HG02943 (cell line): ENCODE data around the gene ADAMTSL1.

Experiments used
- ATAC-seq: cut with Tn5 transposase; IDR thresholded peaks from one replicate; pipeline ENCODE4 v1.9.1; 2021; ENCODE audit warnings: mild to moderate bottlenecking, low read depth, moderate library complexity; ENCODE audit not compliant: unreplicated experiment

Gene ADAMTSL1

DNA sequence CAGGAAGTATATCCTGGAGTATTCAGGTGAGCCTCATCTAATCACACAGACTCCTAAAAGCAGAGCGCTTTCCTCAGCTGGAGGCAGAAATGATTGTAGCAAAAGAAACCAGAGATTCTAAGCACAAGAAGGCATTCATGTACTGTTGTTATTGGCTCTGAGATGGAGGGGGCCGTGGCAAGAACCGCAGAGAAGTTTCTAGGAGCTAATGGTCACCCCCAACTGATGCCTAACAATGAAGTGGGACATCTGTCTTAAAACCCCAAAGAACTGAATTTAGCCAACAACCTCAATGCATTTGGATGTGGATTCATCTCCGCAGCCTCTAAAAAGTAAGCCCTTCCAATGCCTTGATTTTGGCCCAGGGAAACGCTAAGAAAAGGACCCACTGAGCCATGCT lies 76.3 kb downstream of the ADAMTSL1 start:
- no peak for ATAC-seq

DNA sequence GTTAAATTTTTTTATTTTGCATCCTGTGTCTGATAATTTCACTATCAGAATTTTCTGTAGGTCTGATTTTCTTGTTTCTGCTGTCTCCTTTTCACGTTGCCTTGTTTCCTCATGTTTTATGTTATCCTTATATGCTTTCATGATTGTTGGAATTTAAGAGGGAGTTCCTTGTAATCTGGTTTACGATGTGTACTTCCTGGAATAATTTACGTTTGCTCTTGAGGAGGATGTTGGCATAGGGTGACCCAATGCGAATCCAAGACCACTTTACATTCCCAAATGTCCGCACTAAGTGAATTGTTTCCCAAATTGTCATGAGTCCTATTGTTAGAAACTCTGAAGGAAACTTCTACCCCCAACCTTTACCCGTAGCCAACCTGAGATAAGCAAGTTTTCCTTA lies 80.3 kb downstream of the ADAMTSL1 start:
- no peak for ATAC-seq

DNA sequence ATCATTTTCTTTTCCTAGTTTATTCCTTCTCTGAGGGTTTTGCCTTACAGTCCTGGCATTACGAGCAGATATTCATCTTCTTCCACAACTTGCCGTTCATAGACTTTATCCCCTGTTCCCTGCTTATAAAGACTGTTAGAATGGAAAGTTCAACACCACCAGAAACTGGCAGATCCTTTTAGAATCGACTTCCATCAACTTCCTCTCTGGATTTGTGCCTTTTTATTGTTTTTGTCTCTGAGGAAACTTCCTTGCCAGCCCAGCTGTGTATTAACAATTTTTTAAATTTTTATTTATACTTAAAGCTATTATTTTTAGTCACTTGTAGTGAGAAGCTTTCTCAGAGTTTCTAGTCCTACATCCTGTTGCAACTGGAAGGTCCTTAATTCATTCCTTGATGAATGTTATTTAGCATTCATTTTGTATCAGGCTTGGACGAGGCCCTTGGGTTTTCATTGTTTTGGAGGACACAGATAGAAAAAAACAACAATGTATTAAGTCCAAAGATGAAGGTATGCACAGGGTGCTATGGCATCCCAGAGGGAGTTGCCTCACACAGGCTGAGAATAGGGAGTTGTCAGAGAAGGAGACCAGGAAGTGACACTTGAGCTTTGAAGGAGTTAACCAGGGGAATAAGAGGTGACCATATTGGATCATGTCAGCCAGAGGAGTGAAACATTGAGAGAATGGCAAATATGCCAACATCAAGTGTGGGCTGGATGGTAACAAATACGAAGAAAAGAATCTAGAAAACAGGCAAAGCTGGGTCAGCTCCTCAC lies 81.3 kb downstream of the ADAMTSL1 start:
- no peak for ATAC-seq

DNA sequence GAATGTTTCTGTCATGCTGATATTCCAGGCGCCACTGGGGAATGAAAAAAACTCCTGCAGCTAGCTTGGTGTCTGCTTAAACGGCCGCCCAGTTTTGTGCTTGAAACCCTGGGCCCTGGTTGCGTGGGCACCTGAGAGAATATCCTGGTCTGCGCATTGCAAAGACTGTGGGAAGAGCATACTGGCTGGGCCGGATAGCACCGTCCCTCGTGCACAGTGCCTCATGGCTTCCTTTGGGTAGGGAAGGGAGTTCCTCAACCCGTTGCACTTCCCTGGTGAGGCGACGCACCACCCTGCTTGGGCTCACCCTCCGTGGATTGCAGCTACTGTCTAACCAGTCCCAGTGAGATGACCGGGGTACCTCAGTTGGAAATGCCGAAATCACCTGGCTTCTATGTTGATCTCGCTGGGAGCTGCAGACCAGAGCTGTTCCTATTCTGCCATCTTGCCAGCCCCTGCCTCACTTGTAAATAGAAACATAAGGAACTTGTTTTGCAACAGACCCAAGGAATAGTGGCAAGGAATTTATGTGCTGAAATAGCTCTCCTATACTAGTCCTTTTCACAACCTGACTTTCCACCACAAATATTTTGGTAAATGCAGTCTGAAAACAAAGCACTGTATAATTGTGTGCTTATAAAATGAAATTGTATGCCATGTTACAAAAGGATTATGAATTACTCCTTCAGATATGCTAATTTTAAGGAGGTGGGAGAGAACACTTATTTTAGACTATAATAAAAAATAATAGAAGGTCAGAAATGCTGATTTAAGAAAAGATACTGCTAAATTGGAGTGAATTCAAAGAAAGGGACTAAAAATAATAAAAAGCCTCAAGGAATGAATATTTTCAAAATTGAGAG lies 90.3 kb downstream of the ADAMTSL1 start:
- no peak for ATAC-seq

GRCh38 chr9:18566121-18566520 lies 92.2 kb downstream of the ADAMTSL1 start:
- ATAC-seq, result no peak

DNA sequence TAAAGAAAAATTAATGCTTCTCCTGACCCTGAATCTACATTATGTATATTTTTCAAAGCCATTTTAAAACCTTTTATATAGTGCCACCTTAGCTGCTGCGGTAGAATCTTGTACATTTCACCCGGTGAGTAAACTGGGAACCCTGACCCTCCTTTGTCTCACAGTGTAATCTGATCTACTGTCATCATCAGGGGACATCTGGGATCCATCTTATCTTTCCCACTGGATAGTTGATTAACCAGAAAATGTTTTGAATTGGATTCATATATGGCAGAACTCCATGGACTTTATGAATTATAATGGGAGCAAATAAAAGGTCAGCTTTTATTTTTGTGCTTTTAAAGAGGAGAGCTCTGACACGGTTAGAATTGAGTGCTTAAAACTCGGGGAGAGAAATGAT lies 95.0 kb downstream of the ADAMTSL1 start:
- no peak for ATAC-seq

DNA sequence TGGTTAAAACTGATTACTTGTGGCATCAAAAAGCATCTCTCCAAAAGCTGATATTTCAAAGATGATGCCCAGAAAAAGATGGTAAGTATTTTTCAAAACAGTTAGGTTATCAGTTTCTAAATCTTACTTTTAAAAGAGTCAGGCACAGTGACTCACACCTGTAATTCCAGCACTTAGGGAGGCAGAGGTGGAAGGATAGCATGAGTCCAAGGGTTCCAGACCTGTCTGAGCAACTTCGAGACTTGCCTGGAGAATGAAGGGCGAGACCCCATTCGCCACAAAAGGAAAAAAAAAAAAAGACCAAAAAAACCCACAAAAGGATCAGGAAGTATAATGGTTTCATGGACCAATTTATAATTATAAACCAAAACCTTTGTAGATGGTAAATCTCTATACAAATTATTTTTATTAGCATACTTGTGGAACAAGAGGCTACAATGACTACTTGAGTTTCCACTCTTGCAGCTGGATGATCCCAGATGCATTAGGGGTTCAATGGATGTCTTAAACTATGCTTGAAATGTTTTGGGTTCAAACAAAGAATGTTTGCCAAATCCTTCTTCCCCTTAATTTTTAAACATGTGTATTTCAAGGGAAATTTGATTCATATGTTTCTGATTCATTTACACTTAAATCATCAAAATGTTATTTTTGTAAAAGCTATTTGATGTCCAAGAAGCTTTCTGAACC lies 96.1 kb downstream of the ADAMTSL1 start:
- no peak for ATAC-seq

DNA sequence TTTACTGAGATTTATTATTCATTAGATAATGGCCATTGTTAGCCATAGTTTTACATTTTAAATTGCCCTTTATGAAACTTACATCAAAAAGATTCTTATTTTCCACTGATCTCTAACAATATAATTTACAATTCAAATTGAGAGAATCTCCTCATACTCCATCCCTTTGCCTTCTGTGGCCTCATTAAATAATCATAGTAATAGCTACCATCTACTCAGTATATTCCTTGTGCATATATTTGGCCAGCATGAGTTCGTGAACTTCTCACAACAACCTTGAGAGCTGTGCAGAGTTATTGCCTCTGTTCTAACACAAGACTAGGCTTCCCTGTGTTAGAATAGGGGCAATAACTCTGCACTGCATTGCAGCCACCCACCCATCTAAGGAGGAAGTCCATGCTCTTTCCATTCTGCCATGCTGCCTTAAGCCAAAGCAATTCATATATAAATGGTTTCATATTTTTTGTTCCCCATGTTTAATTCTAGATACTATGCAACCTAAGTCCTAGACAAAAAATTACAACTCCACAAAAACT lies 99.1 kb downstream of the ADAMTSL1 start:
- ATAC-seq, result no peak

GRCh38 chr9:18575686-18576085 lies 101.7 kb downstream of the ADAMTSL1 start:
- no peak for ATAC-seq

DNA sequence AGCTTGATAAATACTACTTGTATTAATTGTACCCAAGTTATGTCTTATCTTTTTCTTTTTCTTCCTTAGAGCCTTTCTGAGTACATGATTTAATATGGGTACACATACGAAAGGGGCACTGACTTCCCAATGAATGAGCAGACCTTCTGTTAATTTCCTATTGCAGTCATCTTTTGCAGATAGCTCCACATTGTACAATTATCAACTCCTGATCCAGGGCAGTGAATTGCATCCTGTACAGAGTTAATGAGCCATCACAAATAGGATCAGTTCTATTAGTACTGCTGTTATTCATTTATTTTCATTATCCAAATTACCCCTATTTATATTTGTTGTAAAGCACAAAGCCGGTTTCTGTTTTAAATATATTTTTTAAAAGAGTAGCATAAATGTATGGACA lies 105.6 kb downstream of the ADAMTSL1 start:
- ATAC-seq, result no peak

GRCh38 chr9:18580151-18580550 lies 106.2 kb downstream of the ADAMTSL1 start:
- ATAC-seq, result no peak

DNA sequence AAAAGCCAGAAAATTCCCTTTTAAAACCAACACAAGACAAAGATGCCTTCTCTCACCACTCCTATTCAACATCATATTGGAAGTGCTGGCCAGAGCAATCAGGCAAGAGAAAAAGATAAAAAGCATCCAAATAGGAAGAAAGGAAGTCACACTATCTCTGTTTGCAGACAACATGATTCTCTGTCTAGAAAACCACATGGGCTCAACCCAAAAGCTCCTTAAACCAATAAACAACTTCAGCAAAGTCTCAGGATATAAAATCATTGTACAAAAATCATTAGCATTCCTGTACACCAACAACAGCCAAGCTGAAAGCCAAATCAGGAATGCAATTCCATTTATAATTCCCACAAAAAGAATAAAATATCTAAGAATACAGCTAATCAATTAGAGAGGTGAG lies 112.0 kb downstream of the ADAMTSL1 start:
- ATAC-seq, result no peak

DNA sequence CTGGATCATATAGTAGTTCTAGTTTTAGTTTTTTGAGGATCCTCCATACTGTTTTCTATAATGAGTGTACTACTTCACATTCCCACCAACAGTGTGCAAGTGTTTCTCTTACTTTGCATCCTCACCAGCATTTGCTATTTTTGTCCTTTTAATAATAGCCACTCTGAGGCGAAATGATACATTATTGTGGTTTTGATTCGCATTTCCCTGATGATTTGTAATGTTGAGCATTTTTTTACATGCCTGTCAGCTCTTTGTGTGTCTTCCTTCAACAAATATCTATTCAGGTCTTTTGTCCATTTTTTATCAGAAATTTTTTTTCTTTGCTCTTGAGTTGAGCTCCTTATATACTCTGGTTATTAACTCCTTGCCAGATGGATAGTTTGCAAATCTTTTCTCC lies 114.0 kb downstream of the ADAMTSL1 start:
- no peak for ATAC-seq

- no peak for ATAC-seq
Measured at GRCh38 chr9:18591261-18591660, 117.3 kb downstream of the ADAMTSL1 start.

GRCh38 chr9:18594837-18595236 lies 120.9 kb downstream of the ADAMTSL1 start:
- ATAC-seq, result no peak

GRCh38 chr9:18595597-18595996 lies 121.6 kb downstream of the ADAMTSL1 start:
- no peak for ATAC-seq

DNA sequence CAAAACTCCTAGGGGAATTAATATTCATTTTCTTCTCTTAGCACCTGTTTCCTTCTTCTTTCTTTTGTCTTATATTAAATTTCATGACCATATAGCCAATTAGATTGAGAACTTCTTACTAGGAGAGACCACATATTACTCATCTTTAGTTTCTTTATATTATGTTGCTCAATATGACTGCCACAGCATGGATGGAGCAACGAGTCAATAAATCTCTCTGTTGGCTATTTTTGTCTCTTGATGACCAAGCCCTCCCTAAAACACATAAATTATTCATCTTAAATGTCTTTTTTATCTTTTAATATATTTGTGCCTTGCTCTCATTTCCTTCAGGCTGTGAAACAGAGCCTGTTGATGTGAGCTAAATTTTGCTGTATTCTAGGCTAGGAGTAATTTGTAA lies 123.0 kb downstream of the ADAMTSL1 start:
- ATAC-seq, result no peak

DNA sequence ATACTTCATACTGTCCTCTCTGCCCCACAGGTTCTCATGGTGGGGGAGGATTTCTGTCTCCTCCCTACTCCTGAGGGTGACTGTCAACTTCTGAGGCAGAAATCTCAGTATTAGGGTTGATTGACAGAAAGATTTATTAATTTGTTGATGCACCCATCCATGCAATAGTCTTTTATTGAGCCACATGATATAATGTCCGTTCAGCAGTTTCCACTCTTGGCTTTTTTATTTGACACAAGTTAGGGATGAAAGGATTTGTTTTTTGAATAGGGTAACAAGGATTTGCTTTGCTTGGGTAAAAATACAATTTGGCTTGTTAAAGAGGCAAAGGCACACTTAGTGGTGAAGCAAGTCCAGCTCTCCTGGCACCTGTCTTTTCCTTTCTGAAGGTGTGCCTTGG lies 125.0 kb downstream of the ADAMTSL1 start:
- ATAC-seq, result no peak

DNA sequence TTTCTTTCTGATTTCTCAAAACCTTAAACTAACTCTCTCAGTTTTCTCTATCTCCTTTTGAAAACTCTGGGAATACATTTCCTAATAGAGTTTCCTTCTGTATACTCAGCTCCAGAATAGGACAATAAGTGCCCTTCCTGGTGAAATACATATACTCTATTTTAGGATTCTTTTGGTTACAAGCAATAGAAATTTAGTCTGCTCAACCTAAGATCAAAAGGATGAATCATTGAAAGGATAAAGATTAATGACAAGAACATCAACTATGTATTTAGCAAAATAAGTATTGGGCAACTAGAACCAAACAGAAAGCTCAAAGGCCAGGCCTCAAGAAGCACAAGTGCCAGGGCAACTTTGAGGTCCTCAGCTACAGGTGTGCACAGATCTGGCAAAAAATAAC lies 127.1 kb downstream of the ADAMTSL1 start:
- no peak for ATAC-seq

DNA sequence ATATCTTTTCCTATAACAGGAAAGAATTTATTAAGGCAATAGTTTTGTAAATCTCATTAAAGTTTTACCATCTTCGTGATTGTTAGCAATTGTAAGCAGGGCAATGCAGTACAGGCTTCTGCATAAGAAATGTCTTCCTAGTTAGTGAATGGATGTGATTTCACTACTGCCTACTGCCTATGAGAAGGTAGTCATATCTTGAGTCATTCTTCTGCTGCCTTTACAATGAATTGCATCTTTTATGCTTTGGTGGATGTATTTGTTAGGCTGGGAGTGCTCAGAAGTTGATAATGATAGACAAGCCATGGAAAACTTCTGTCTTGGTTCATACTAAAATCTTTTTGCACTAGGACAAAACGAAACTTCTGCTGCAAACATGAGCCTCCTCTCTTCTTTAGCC lies 128.0 kb downstream of the ADAMTSL1 start:
- no peak for ATAC-seq
